HepG2 (cell line): ENCODE measurements around the gene NTN3. TPM values are rescaled to one million over a fixed set of nuclear protein-coding genes. Genes with fewer than 3 reads are reported as not detected.

ENCODE experiments used
- DPF2 ChIP-seq: sonication (generic); formaldehyde crosslinking; IDR thresholded peaks from 2 replicates; pipeline ENCODE4 v1.4.0; 2020; ENCODE audit warnings: mild to moderate bottlenecking, low read depth, missing genetic modification reagents, borderline replicate concordance
- HOXA5 ChIP-seq: sonication (generic); formaldehyde crosslinking; IDR thresholded peaks from 2 replicates; pipeline ENCODE4 v1.4.0; 2020; ENCODE audit warnings: missing genetic modification reagents
- NFKB2 ChIP-seq: sonication (generic); formaldehyde crosslinking; IDR thresholded peaks from 2 replicates; pipeline ENCODE4 v1.4.0; 2020; ENCODE audit warnings: missing genetic modification reagents, borderline replicate concordance
- XRCC5 ChIP-seq: fragments of 200-400 bp; formaldehyde crosslinking; optimal IDR thresholded peaks from 2 replicates; pipeline ENCODE3; 2017; ENCODE audit warnings: mild to moderate bottlenecking, low read length
- YEATS4 ChIP-seq: sonication (generic); formaldehyde crosslinking; IDR thresholded peaks from 2 replicates; pipeline ENCODE4 v1.4.0; 2020; ENCODE audit warnings: missing genetic modification reagents, borderline replicate concordance
- ZBTB38 ChIP-seq: sonication (generic); formaldehyde crosslinking; IDR thresholded peaks from 2 replicates; pipeline ENCODE4 v1.5.1; 2020; ENCODE audit warnings: mild to moderate bottlenecking, missing genetic modification reagents
- ZEB1 ChIP-seq: IDR thresholded peaks from 2 replicates; pipeline ENCODE4 v1.6.1; 2012; ENCODE audit warnings: mild to moderate bottlenecking, low read depth, inconsistent platforms; ENCODE audit not compliant: insufficient replicate concordance
- ZFP90 ChIP-seq: sonication (generic); formaldehyde crosslinking; IDR thresholded peaks from 2 replicates; pipeline ENCODE4 v1.8.0; 2022; ENCODE audit warnings: missing genetic modification reagents, mild to moderate bottlenecking, inconsistent platforms, borderline replicate concordance
- ZFY ChIP-seq: sonication (generic); formaldehyde crosslinking; IDR thresholded peaks from 2 replicates; pipeline ENCODE4 v1.4.0; 2020; ENCODE audit warnings: missing genetic modification reagents
- ZNF446 ChIP-seq: sonication (generic); formaldehyde crosslinking; IDR thresholded peaks from 2 replicates; pipeline ENCODE4 v1.5.0; 2020; ENCODE audit warnings: mild to moderate bottlenecking, missing genetic modification reagents
- ZNF605 ChIP-seq: sonication (generic); formaldehyde crosslinking; IDR thresholded peaks from 2 replicates; pipeline ENCODE4 v1.8.0; 2022; ENCODE audit warnings: mild to moderate bottlenecking, missing genetic modification reagents
- ZNF766 ChIP-seq: sonication (generic); formaldehyde crosslinking; IDR thresholded peaks from 2 replicates; pipeline ENCODE4 v1.5.0; 2020; ENCODE audit warnings: missing genetic modification reagents, borderline replicate concordance
- polyA plus RNA-seq, 8 experiments: library from polyadenylated mRNA; depleted of rRNA in 3 of 8; stranded (reverse) in 7 of 8; unstranded in 1 of 8; fragments of >200 nt; fragmentation: Illumina TruSeq in 4 of 8; extraction: Trizol in 4 of 8; gene quantifications; 2 replicates each; pipeline versions ENCODE4 v1.2.1 to v1.2.3, GENCODE V29; 2011 to 2016; ENCODE audit warnings: low read depth in 4 of 8, missing spikeins in 1 of 8, mixed read lengths in 1 of 8; ENCODE audit not compliant: insufficient read depth in 1 of 8
- total RNA-seq, 5 experiments: library from RNA; depleted of rRNA; stranded (reverse); fragments of >200 nt; fragmentation: Illumina TruSeq; extraction: Trizol; gene quantifications; 2 replicates each; pipeline ENCODE4 v1.2.3, GENCODE V29; 2016; ENCODE audit warnings: low read depth in 1 of 5
- TF ChIP-seq, protein P1 (sequence below), 2 experiments: sonication (generic) in 1 of 2; formaldehyde crosslinking in 1 of 2; IDR thresholded peaks; 2 replicates each; pipeline versions ENCODE4 v1.4.0 to v1.6.1; 2018 to 2020; ENCODE audit warnings: missing genetic modification reagents in 2 of 2, borderline replicate concordance in 1 of 2, low read depth in 1 of 2, mild to moderate bottlenecking in 1 of 2, missing biosample characterization in 1 of 2
- TF ChIP-seq, protein P2 (sequence below): sonication (generic); formaldehyde crosslinking; IDR thresholded peaks from 2 replicates; pipeline ENCODE4 v1.4.0; 2020; ENCODE audit warnings: missing genetic modification reagents, borderline replicate concordance
- TF ChIP-seq, protein P3 (sequence below): sonication (generic); formaldehyde crosslinking; IDR thresholded peaks from 2 replicates; pipeline ENCODE4 v1.4.0; 2020; ENCODE audit warnings: mild to moderate bottlenecking, missing genetic modification reagents, borderline replicate concordance
- TF ChIP-seq, protein P4 (sequence below): IDR thresholded peaks from 2 replicates; pipeline ENCODE4 v1.6.1; 2016; ENCODE audit warnings: low read depth, borderline replicate concordance

The NTN3 gene
- total and polyA plus RNA-seq, 2 of the 13 experiments (the other 11 are each of a cell fraction or from before 2014, with no cell fraction given) = 0.09 to 0.20 TPM

DNA sequence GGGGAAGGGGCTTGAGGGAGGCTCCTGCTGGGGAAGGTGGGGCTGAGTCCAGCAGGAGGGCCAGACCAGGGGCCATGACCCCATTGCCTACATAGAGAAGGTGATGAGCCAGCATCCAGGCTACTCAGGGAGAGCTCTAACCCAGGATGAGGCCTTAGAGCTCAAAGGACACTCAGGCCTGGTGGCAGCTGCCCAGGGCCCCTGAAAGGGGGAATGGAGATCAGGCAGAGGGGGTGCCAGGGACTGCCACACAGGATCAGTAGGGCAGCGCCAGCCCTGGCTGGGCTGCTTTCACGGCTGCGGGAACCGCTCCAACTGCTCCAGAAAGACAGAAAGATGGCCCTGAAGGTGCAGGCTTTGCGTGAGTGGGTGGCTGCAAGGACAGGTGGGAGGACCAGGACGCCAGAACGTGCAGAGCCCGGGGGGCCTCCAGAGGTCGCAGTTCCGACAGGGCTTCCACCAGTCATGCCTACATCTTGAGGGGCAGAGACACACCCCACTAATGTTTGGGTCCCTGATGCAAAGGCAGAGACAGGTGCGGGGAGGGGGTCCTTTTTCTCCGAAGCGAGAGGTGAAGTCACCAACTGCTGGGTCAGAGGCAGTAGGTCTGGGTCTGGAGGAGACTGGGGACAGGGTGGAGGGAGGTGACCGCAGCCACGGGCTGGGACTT, 41.8 kb downstream of the NTN3 start (continued):
- TF ChIP-seq, protein P1, sequence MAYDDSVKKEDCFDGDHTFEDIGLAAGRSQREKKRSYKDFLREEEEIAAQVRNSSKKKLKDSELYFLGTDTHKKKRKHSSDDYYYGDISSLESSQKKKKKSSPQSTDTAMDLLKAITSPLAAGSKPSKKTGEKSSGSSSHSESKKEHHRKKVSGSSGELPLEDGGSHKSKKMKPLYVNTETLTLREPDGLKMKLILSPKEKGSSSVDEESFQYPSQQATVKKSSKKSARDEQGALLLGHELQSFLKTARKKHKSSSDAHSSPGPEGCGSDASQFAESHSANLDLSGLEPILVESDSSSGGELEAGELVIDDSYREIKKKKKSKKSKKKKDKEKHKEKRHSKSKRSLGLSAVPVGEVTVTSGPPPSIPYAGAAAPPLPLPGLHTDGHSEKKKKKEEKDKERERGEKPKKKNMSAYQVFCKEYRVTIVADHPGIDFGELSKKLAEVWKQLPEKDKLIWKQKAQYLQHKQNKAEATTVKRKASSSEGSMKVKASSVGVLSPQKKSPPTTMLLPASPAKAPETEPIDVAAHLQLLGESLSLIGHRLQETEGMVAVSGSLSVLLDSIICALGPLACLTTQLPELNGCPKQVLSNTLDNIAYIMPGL (CRISPR knock-in tag; IDR thresholded peaks at IDR 0.05; ENCODE audit: borderline replicate concordance in 1 of 2, low read depth in 1 of 2) = peak in 1 of 2 experiments; percentile 30; a peak in 1 of 4 replicates
- TF ChIP-seq XRCC5 = peak; percentile 27
- TF ChIP-seq ZNF605 (CRISPR knock-in tag) = peak; percentile 69
- TF ChIP-seq, protein P2, sequence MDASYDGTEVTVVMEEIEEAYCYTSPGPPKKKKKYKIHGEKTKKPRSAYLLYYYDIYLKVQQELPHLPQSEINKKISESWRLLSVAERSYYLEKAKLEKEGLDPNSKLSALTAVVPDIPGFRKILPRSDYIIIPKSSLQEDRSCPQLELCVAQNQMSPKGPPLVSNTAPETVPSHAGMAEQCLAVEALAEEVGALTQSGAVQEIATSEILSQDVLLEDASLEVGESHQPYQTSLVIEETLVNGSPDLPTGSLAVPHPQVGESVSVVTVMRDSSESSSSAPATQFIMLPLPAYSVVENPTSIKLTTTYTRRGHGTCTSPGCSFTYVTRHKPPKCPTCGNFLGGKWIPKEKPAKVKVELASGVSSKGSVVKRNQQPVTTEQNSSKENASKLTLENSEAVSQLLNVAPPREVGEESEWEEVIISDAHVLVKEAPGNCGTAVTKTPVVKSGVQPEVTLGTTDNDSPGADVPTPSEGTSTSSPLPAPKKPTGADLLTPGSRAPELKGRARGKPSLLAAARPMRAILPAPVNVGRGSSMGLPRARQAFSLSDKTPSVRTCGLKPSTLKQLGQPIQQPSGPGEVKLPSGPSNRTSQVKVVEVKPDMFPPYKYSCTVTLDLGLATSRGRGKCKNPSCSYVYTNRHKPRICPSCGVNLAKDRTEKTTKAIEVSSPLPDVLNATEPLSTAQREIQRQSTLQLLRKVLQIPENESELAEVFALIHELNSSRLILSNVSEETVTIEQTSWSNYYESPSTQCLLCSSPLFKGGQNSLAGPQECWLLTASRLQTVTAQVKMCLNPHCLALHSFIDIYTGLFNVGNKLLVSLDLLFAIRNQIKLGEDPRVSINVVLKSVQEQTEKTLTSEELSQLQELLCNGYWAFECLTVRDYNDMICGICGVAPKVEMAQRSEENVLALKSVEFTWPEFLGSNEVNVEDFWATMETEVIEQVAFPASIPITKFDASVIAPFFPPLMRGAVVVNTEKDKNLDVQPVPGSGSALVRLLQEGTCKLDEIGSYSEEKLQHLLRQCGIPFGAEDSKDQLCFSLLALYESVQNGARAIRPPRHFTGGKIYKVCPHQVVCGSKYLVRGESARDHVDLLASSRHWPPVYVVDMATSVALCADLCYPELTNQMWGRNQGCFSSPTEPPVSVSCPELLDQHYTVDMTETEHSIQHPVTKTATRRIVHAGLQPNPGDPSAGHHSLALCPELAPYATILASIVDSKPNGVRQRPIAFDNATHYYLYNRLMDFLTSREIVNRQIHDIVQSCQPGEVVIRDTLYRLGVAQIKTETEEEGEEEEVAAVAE (CRISPR knock-in tag) = 0 out of 2 replicates have a peak, but pooled peaks have one; percentile 10
- TF ChIP-seq NFKB2 (CRISPR knock-in tag) = peak; percentile 19; the same call in 1 of the 2 replicates
- peak; percentile 10; the same call in 1 of the 2 replicates for TF ChIP-seq ZFY (CRISPR knock-in tag)
- TF ChIP-seq DPF2 (CRISPR knock-in tag) = 0 out of 2 replicates have a peak, but pooled peaks have one; percentile 12
- peak; percentile 70; the same call in 1 of the 2 replicates for TF ChIP-seq ZFP90 (CRISPR knock-in tag)
- no peak; the same call in 1 of the 2 replicates for TF ChIP-seq YEATS4 (CRISPR knock-in tag)
- no peak for TF ChIP-seq ZNF766 (CRISPR knock-in tag)
- TF ChIP-seq, protein P3, sequence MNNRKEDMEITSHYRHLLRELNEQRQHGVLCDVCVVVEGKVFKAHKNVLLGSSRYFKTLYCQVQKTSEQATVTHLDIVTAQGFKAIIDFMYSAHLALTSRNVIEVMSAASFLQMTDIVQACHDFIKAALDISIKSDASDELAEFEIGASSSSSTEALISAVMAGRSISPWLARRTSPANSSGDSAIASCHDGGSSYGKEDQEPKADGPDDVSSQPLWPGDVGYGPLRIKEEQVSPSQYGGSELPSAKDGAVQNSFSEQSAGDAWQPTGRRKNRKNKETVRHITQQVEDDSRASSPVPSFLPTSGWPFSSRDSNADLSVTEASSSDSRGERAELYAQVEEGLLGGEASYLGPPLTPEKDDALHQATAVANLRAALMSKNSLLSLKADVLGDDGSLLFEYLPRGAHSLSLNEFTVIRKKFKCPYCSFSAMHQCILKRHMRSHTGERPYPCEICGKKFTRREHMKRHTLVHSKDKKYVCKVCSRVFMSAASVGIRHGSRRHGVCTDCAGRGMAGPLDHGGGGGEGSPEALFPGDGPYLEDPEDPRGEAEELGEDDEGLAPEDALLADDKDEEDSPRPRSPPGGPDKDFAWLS = peak; percentile 69; the same call in 1 of the 2 replicates
- TF ChIP-seq, protein P4, sequence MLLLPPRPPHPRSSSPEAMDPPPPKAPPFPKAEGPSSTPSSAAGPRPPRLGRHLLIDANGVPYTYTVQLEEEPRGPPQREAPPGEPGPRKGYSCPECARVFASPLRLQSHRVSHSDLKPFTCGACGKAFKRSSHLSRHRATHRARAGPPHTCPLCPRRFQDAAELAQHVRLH (CRISPR knock-in tag) = 0 out of 2 replicates have a peak, but pooled peaks have one; percentile 31
- peak; percentile 66; the same call in 1 of the 2 replicates for TF ChIP-seq HOXA5 (CRISPR knock-in tag)
- TF ChIP-seq ZEB1 = peak; percentile 84
- no peak for TF ChIP-seq ZNF446
- peak; percentile 14; the same call in 1 of the 2 replicates for TF ChIP-seq ZBTB38
